HCT116 (cell line): ENCODE results near the gene CDC14B. TPM values are rescaled to one million over a fixed set of nuclear protein-coding genes. Genes with fewer than 3 reads are reported as not detected.

Experiments
- ATAC-seq: fragments of 200-7000 bp; cut with Tn5 transposase; 2 replicates; pipeline ENCODE4 v1.9.1; 2020; ENCODE audit warnings: mild to moderate bottlenecking, moderate library complexity
- BruUV-seq: library from RNA; stranded (reverse); fragments of 400-500 nt; replicated peaks from 2 replicates; lab custom pipeline; 2021; lab: Mats Ljungman, UMichigan
- CTCF ChIA-PET: fragments of 300-600 bp; sonication (Branson Sonifier 250); formaldehyde crosslinking; loops from one replicate; lab custom pipeline; 2021; ENCODE audit warnings: antibody characterized with exemption; lab: Charles Lee
- POLR2A ChIA-PET: fragments of 300-600, 350-600 bp; sonication (Branson Sonifier 250); formaldehyde crosslinking; loops from one replicate; lab custom pipeline; 2021; ENCODE audit warnings: antibody characterized with exemption; lab: Charles Lee
- RAD21 ChIA-PET, 2 experiments: fragments of 300-600 bp; sonication (Branson Sonifier 250); formaldehyde crosslinking; loops; one replicate each; lab custom pipeline; 2023; ENCODE audit warnings: low total read pairs in 2 of 2; ENCODE audit not compliant: uncharacterized antibody in 2 of 2, unreplicated experiment in 2 of 2, low non-redundant PET in 1 of 2; lab: Charles Lee
- DNase-seq: peaks from one replicate; pipeline ENCODE4 v3.0.0-alpha.2; 2010; ENCODE audit warnings: low read depth, low spot score
- H2AFZ ChIP-seq: fragments of 200-600 bp; shearing (Covaris generic), sonication (generic); 2 replicates; pipeline ENCODE4 v1.6.1; 2017; ENCODE audit warnings: low read depth, mixed run types, mixed read lengths, antibody characterized with exemption, low read length; ENCODE audit not compliant: poor library complexity, severe bottlenecking
- H3K27ac ChIP-seq: 2 replicates; pipeline ENCODE4 v1.5.1; 2012; ENCODE audit warnings: low read depth, low read length
- H3K27me3 ChIP-seq: fragments of 200-600 bp; sonication (generic); 2 replicates; pipeline ENCODE4 v1.6.1; 2016; ENCODE audit warnings: mixed run types, low read length, mixed read lengths; ENCODE audit not compliant: insufficient read depth
- H3K36me3 ChIP-seq, 2 experiments: fragments of 200-500 bp in 1 of 2; fragments of 200-600 bp in 1 of 2; sonication (Bioruptor generic) in 1 of 2; sonication (generic) in 1 of 2; 2 replicates each; pipeline versions ENCODE4 v1.5.1 to v1.6.1; 2014 to 2016; ENCODE audit warnings: low read length in 2 of 2, inconsistent platforms in 1 of 2, mixed read lengths in 1 of 2, mixed run types in 1 of 2; ENCODE audit not compliant: insufficient read depth in 2 of 2, control insufficient read depth in 1 of 2
- H3K4me1 ChIP-seq, 2 experiments: fragments of 200-600 bp in 1 of 2; sonication (generic) in 1 of 2; 2 replicates each; pipeline versions ENCODE4 v1.5.1 to v1.6.1; 2012 to 2017; ENCODE audit warnings: low read length in 2 of 2, inconsistent platforms in 1 of 2, mild to moderate bottlenecking in 1 of 2, mixed read lengths in 1 of 2, mixed run types in 1 of 2, moderate library complexity in 1 of 2; ENCODE audit not compliant: insufficient read depth in 2 of 2, control insufficient read depth in 1 of 2
- H3K4me2 ChIP-seq: fragments of 200-600 bp; sonication (generic); 2 replicates; pipeline ENCODE4 v1.6.1; 2017; ENCODE audit warnings: mixed run types, low read length, mixed read lengths
- H3K4me3 ChIP-seq, 2 experiments: fragments of 200-600 bp in 1 of 2; sonication (generic) in 1 of 2; replicated peaks in 1 of 2; 2 replicates each; pipeline ENCODE4 v1.5.1; 2011 to 2016; ENCODE audit warnings: low read length in 2 of 2, control low read depth in 1 of 2, low read depth in 1 of 2, mild to moderate bottlenecking in 1 of 2, mixed read lengths in 1 of 2, mixed run types in 1 of 2
- H3K79me2 ChIP-seq: fragments of 200-600 bp; sonication (generic); 2 replicates; pipeline ENCODE4 v1.6.1; 2017; ENCODE audit warnings: mild to moderate bottlenecking, mixed run types, low read length, moderate library complexity, mixed read lengths; ENCODE audit not compliant: insufficient read depth
- H3K9ac ChIP-seq: fragments of 200-600 bp; sonication (generic); 2 replicates; pipeline ENCODE4 v1.6.1; 2016; ENCODE audit warnings: low read length, mixed read lengths
- H3K9me2 ChIP-seq: fragments of 200-600 bp; sonication (generic), shearing (Covaris generic); 2 replicates; pipeline ENCODE4 v1.6.1; 2017; ENCODE audit warnings: mixed run types, mild to moderate bottlenecking, moderate library complexity; ENCODE audit not compliant: insufficient read depth
- H3K9me3 ChIP-seq, 2 experiments: fragments of 200-500 bp in 1 of 2; fragments of 200-600 bp in 1 of 2; sonication (Bioruptor generic) in 1 of 2; sonication (generic) in 1 of 2; 2 replicates each; pipeline ENCODE4 v1.6.1; 2014 to 2017; ENCODE audit warnings: low read length in 2 of 2, mixed read lengths in 2 of 2, inconsistent platforms in 1 of 2, low read depth in 1 of 2, mild to moderate bottlenecking in 1 of 2, mixed run types in 1 of 2, moderate library complexity in 1 of 2; ENCODE audit not compliant: control insufficient read depth in 1 of 2, insufficient read depth in 1 of 2
- H4K20me1 ChIP-seq: fragments of 200-600 bp; sonication (generic), shearing (Covaris generic); 2 replicates; pipeline ENCODE4 v1.6.1; 2017; ENCODE audit warnings: mixed run types, mild to moderate bottlenecking, moderate library complexity; ENCODE audit not compliant: insufficient read depth
- ATF3 ChIP-seq: IDR thresholded peaks from 2 replicates; pipeline ENCODE4 v1.6.1; 2012
- CBX3 ChIP-seq: IDR thresholded peaks from 2 replicates; pipeline ENCODE4 v1.6.1; 2012; ENCODE audit warnings: low read depth
- CEBPB ChIP-seq: IDR thresholded peaks from 2 replicates; pipeline ENCODE4 v1.6.1; 2012; ENCODE audit warnings: low read depth
- CTCF ChIP-seq, 3 experiments: fragments of 200-600 bp in 1 of 3; sonication (generic) in 1 of 3; IDR thresholded peaks in 2 of 3; conservative IDR thresholded peaks in 1 of 3; 2 replicates each; pipeline ENCODE4 v1.5.1; 2012 to 2017; ENCODE audit warnings: low read depth in 2 of 3, low read length in 2 of 3, antibody characterized with exemption in 1 of 3, borderline replicate concordance in 1 of 3, control low read depth in 1 of 3, mild to moderate bottlenecking in 1 of 3, mixed read lengths in 1 of 3, mixed run types in 1 of 3, moderate library complexity in 1 of 3; ENCODE audit not compliant: insufficient read depth in 1 of 3
- EGR1 ChIP-seq: IDR thresholded peaks from 2 replicates; pipeline ENCODE4 v1.6.1; 2012; ENCODE audit warnings: low read depth
- ELF1 ChIP-seq: IDR thresholded peaks from 2 replicates; pipeline ENCODE4 v1.6.1; 2012; ENCODE audit warnings: low read depth, borderline replicate concordance
- EZH2phosphoT487 ChIP-seq: fragments of 200-600 bp; IDR thresholded peaks from 2 replicates; pipeline ENCODE4 v1.6.1; 2018; ENCODE audit warnings: antibody characterized with exemption, borderline replicate concordance
- FOSL1 ChIP-seq: IDR thresholded peaks from 2 replicates; pipeline ENCODE4 v1.6.1; 2012; ENCODE audit warnings: low read depth
- JUND ChIP-seq: IDR thresholded peaks from 2 replicates; pipeline ENCODE4 v1.6.1; 2012
- MAX ChIP-seq: IDR thresholded peaks from 2 replicates; pipeline ENCODE4 v1.6.1; 2012
- POLR2A ChIP-seq: IDR thresholded peaks from 2 replicates; pipeline ENCODE4 v1.7.0; 2011; ENCODE audit warnings: borderline replicate concordance; ENCODE audit not compliant: insufficient read depth, insufficient read length; ENCODE audit errors: extremely low read depth
- SIN3A ChIP-seq: IDR thresholded peaks from 2 replicates; pipeline ENCODE4 v1.6.1; 2012; ENCODE audit warnings: low read depth
- ZBTB33 ChIP-seq: IDR thresholded peaks from 2 replicates; pipeline ENCODE4 v1.6.1; 2011; ENCODE audit warnings: mild to moderate bottlenecking, low read length, moderate library complexity; ENCODE audit not compliant: insufficient replicate concordance; ENCODE audit errors: extremely low read depth
- ZFX ChIP-seq: fragments of 450-650 bp; IDR thresholded peaks from 2 replicates; pipeline ENCODE4 v1.6.1; 2017
- ZNF274 ChIP-seq: fragments of 200-500 bp; sonication (Bioruptor generic); IDR thresholded peaks from 2 replicates; pipeline ENCODE4 v1.6.1; 2014; ENCODE audit warnings: mild to moderate bottlenecking, low read depth, low read length, inconsistent platforms
- intact Hi-C: fragments of 100-400 bp; cut with micrococcal nuclease; formaldehyde crosslinking; loops from 2 replicates; pipeline ENCODE4 v1.10.0; 2022
- total RNA-seq: library from RNA; stranded (reverse); gene quantifications from one replicate; pipeline ENCODE4 v1.2.1, GENCODE V29; 2021; ENCODE audit not compliant: unreplicated experiment

CDC14B gene
- total RNA-seq, 1 experiment from 2014 or later: 21.6 TPM

GRCh38 chr9:96476013-96476412, 143.6 kb downstream of the CDC14B start:
- peaks cover 6% of the 10 kb centered on the region in 2 experiments; a peak in 2 of 4 replicates for H3K36me3 ChIP-seq
- ChIA-PET CTCF (no interaction called here), POLR2A (no interaction called here)
- H3K9me2 ChIP-seq: no peaks in the 10 kb centered on the region
- ATAC-seq (no peak), DNase-seq (no peak)
- H3K4me1 ChIP-seq: no peaks in the 10 kb centered on the region
- H2AFZ ChIP-seq: no peak overlapping the region
- no peaks in the 10 kb centered on the region for H3K79me2 ChIP-seq
- no peaks in the 10 kb centered on the region for H4K20me1 ChIP-seq
- no peak overlapping the region for H3K4me2 ChIP-seq
- H3K27ac ChIP-seq: no peak overlapping the region
- H3K9me3 ChIP-seq: no peaks in the 10 kb centered on the region
- BruUV-seq: no TSS peak
- no peak overlapping the region for H3K9ac ChIP-seq
- H3K4me3 ChIP-seq: no peak overlapping the region
- no peak for TF ChIP-seq JUND
- TF ChIP-seq ZFX: no peak
- no peak for TF ChIP-seq CTCF (IDR thresholded peaks at IDR 0.05 in 2 of 3, conservative IDR thresholded peaks at IDR 0.05 in 1 of 3; ENCODE audit: borderline replicate concordance in 1 of 3, insufficient read depth in 1 of 3, low read depth in 2 of 3, low read length in 2 of 3)
- TF ChIP-seq FOSL1: no peak
- no peak for TF ChIP-seq ATF3
- no peak for TF ChIP-seq ZNF274
- TF ChIP-seq EZH2phosphoT487: no peak
- TF ChIP-seq SIN3A: no peak
- no peak for TF ChIP-seq MAX
- TF ChIP-seq CBX3: no peak
- TF ChIP-seq CEBPB: no peak
- no peak for TF ChIP-seq EGR1
- TF ChIP-seq ELF1: no peak
- no peak for TF ChIP-seq POLR2A
- no peak for TF ChIP-seq ZBTB33
- TF ChIP-seq, all 23 proteins: peak for 0
- RAD21 ChIA-PET: no interaction called here
- H3K27me3 ChIP-seq: no peaks in the 10 kb centered on the region
- intact Hi-C loops: no loop called here
